Mucosa of descending colon (tissue), 3 donors: ENCODE data around the gene AFMID. TPM values are rescaled to one million over a fixed set of nuclear protein-coding genes. Genes with fewer than 3 reads are reported as not detected.

Source experiments
- ATAC-seq: fragments of 200-7000 bp; cut with Tn5 transposase; one replicate; pipeline ENCODE4 v1.9.1; 2020; ENCODE audit warnings: mild to moderate bottlenecking, moderate library complexity
- DNase-seq, 3 donors: peaks; one replicate each; pipeline ENCODE4 v3.0.0-alpha.2; 2020
- H3K36me3 ChIP-seq: fragments of 200-600 bp; one replicate; pipeline ENCODE4 v1.8.0; 2021; ENCODE audit warnings: low read depth, mild to moderate bottlenecking
- H3K4me1 ChIP-seq: fragments of 200-600 bp; one replicate; pipeline ENCODE4 v1.8.0; 2021; ENCODE audit warnings: low read depth, mild to moderate bottlenecking
- H3K4me3 ChIP-seq: fragments of 200-600 bp; one replicate; pipeline ENCODE4 v1.8.0; 2021; ENCODE audit warnings: mild to moderate bottlenecking
- H3K9me3 ChIP-seq: fragments of 200-600 bp; one replicate; pipeline ENCODE4 v1.8.0; 2021; ENCODE audit warnings: mild to moderate bottlenecking
- CTCF ChIP-seq: fragments of 200-600 bp; IDR thresholded peaks from one replicate; pipeline ENCODE4 v1.8.0; 2022; ENCODE audit warnings: antibody characterized with exemption, mild to moderate bottlenecking
- intact Hi-C, 2 donors: fragments of 100-400 bp; cut with DNase I in 1 of 2; cut with micrococcal nuclease in 1 of 2; formaldehyde crosslinking; loops; one replicate each; pipeline versions ENCODE4 v1.11.0 to v1.11.1; 2022; cut with DNase I, micrococcal nuclease
- total RNA-seq, 3 donors: library from RNA; stranded (reverse); fragmentation: NEBNext Ultra II Directional in 2 of 3; extraction: Animal tissue kit (Norgen Biotek cat#: 25700) in 2 of 3; gene quantifications; one replicate each; pipeline versions ENCODE4 v1.2.1 to v1.2.4, GENCODE V29; 2021 to 2023
- donor health status: DM: no; HTN: no; CAD: no; lungs with moderate emphysema.
- donor health status: DM: no; HTN: no; CAD: no.
- donor health status: DM: no; HTN: yes; CAD: no.

Gene AFMID
- total RNA-seq, 3 donors from 2014 or later, result 14.2 to 39.9 (median 27.9) TPM

- DNase-seq (no peak), ATAC-seq (no peak)
- intact Hi-C loops, result no loop called here
- Histone ChIP-seq H3K9me3 (no peaks in the 10 kb centered on the region), H3K36me3 (no peaks in the 10 kb centered on the region), H3K4me1 (peaks cover 4% of the 10 kb centered on the region), H3K4me3 (no peak overlapping the region)
- TF ChIP-seq CTCF, result no peak
Observed at GRCh38 chr17:78219396-78220150, 32.4 kb downstream of the AFMID start.

DNA sequence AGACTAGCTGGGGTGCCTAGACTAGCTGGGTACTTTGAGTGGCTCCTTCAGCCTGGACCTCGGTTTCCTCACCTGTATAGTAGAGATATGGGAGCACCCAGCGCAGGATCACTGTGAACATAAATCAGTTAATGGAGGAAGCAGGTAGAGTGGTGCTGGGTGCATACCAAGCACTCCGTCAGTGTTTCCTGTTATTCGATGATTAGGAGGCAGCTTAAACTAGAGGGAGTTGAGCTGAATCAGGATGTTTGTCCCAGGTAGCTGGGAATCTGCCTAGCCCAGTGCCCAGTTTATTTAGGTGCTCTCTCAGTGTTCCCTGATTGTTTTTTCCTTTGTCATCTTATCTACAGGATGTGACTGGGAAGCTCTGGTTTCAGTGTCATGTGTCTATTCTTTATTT, 35.9 kb downstream of the AFMID start:
- no peaks in the 10 kb centered on the region for H3K9me3 ChIP-seq
- intact Hi-C loops, result no loop called here
- DNase-seq (no peak), ATAC-seq (no peak)
- H3K4me1 ChIP-seq, result no peaks in the 10 kb centered on the region
- H3K36me3 ChIP-seq, result no peaks in the 10 kb centered on the region
- no peak for TF ChIP-seq CTCF
- no peak overlapping the region for H3K4me3 ChIP-seq

DNA sequence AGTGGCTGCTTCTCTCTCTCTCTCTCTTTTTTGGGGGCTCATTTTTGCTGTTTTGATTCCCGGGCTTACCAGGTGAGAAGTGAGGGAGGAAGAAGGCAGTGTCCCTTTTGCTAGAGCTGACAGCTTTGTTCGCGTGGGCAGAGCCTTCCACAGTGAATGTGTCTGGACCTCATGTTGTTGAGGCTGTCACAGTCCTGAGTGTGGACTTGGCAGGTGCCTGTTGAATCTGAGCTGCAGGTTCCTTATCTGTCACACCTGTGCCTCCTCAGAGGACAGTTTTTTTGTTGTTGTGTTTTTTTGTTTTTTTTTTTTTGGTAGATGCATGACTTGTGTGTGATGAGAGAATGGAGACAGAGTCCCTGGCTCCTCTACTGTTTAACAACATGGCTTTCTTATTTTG, 36.6 kb downstream of the AFMID start:
- Histone ChIP-seq H3K36me3 (no peaks in the 10 kb centered on the region), H3K4me3 (no peak overlapping the region), H3K4me1 (no peaks in the 10 kb centered on the region), H3K9me3 (no peaks in the 10 kb centered on the region)
- ATAC-seq (no peak), DNase-seq (no peak)
- TF ChIP-seq CTCF, result no peak
- intact Hi-C loops, result no loop called here

- no peaks in the 10 kb centered on the region for H3K36me3 ChIP-seq
- no peaks in the 10 kb centered on the region for H3K9me3 ChIP-seq
- no peak for TF ChIP-seq CTCF
- ATAC-seq, result no peak
- no peaks in the 10 kb centered on the region for H3K4me1 ChIP-seq
- no peak overlapping the region for H3K4me3 ChIP-seq
- intact Hi-C loops, result no loop called here
- no peak for DNase-seq
Observed at GRCh38 chr17:78224231-78225087, 37.3 kb downstream of the AFMID start.

DNA sequence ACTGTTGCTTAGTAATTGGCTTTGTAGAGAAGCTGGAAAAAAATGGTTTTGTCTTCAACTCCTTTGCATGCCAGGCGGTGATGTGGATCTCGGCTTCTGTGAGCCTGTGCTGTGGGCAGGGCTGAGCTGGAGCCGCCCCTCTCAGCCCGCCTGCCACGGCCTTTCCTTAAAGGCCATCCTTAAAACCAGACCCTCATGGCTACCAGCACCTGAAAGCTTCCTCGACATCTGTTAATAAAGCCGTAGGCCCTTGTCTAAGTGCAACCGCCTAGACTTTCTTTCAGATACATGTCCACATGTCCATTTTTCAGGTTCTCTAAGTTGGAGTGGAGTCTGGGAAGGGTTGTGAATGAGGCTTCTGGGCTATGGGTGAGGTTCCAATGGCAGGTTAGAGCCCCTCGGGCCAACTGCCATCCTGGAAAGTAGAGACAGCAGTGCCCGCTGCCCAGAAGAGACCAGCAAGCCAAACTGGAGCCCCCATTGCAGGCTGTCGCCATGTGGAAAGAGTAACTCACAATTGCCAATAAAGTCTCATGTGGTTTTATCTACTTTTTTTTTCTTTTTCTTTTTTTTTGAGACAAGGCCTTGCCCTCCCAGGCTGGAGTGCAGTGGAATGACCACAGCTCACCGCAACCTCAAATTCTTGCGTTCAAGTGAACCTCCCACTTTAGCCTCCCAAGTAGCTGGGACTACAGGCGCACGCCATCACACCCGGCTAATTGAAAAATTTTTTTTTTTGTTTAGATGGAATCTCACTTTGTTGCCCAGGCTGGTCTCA, 38.1 kb downstream of the AFMID start:
- DNase-seq (no peak), ATAC-seq (no peak)
- intact Hi-C loops, result no loop called here
- H3K4me1 ChIP-seq, result no peaks in the 10 kb centered on the region
- no peaks in the 10 kb centered on the region for H3K9me3 ChIP-seq
- H3K36me3 ChIP-seq, result no peaks in the 10 kb centered on the region
- no peak for TF ChIP-seq CTCF
- H3K4me3 ChIP-seq, result no peak overlapping the region
